ENCODE results near the gene ATP11B.

The ATP11B gene

DNA sequence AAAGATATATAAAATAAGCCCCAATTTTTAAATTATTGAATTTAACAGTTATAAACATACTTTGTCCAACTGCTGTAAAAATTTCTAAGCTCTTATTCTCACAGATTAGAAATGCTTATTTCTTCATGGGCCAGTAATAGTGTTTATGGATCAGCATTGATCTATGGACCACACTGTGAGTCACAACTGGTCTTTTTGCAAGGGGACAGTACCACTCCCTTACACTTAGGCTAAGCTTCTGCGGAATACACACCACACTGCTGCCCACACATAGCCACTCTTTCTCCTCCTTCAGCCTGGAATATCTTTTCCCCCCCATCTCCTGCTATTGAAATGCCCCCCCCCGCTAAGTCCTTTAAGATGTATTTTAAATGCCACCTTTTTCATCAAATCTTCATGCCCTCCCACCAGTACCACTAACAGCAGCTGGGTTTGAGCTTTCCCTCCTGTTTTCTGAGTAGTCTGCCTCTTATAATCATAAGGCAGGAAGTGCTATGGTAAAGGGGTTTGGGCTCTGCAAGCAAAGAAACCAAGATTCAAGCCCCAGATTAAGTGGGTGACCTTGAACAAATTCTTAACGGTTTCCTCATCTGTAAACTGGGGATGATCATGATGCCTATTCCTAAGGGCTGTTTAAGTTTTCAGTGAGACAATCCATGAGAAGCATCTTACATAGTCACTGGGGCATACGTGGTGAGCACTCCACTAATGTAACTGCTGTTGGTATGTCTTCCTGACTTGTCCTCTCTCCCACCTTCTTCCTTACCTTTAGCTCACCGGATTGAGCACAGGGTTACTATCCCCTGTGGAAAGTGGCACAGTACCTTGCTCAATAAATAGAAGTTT is 117.9 kb downstream of the ATP11B start:
- no peak for DNase-seq (ENCODE audit: low spot score)

DNA sequence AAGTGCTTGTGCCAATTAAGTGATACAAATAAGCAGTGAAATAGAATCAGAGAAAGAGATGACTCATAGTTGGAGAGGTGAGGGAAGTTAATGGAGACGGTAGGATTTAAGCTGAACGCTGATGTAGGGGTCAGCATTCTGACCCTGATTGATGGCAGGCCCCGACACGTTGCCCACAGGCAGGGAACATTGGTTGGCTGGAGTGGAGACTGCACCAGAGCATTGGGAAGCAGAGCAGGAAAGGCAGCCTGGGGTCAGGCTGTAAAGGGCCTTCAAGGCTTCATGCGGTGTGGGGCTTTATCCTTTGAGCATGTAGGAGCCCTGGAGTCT is 118.4 kb downstream of the ATP11B start:
- DNase-seq (ENCODE audit: low spot score) = no peak

GRCh38 chr3:182912474-182912873 is 119.2 kb downstream of the ATP11B start:
- peak; percentile 39 for DNase-seq (ENCODE audit: low spot score)

DNA sequence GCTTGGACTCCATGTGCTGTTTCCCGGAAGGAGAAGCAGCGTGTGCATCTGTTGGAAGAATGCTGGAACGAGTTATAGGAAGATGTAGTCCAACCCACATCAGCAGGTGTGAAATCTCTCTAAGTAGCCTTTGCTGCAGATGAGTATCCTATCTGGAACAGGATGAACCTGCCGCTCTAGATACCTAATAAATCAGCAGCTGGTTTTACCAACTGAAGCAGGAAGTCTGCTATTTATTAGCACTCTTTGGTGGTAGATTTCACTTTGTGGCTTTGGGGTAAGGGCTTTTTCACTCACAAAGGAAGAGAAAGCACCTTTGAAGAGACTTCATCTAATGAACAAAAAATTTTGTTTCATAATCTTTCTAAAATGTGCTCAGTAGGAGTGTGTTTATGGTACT is 120.6 kb downstream of the ATP11B start:
- DNase-seq (ENCODE audit: low spot score) = no peak

DNA sequence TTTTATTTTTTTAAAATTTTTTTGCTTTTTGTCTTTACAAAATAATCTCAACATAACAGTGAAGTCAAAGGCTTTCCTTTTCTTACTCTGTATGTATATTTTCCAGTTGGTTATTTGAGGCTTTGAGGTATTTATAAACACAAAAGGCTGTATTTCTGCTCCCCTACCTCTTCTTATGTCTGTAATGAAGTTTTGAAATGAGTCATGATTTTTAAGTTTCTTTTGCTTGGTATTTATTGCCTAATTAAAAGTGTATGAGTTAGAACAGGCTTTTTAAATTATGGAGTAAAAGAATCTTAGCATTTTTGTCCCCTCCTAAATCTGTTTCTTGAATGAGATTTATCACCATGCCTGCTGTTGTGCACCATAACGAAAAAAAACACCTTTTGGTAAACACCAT is 121.0 kb downstream of the ATP11B start:
- DNase-seq (ENCODE audit: low spot score) = no peak

DNA sequence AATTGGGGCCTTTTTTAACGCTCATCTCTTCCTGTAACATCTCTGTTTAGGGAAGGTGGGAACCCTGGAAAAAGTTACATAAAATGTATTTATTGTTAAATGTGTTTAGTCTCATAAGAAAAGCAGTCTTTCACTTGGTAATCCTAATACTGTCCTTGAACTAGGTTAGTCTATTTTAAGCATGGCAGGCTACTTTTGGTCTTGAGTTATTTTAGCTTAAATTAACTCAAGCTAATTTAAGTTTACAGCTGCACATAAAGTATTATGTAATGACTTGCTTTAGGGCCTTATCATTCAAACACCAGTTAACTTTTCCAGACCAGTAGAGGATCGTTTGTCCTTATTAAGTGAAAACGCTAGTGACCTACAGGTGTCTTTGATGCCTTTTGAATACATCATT is 123.8 kb downstream of the ATP11B start:
- DNase-seq (ENCODE audit: low spot score) = no peak

- no peak for DNase-seq (ENCODE audit: low spot score)
Measured at GRCh38 chr3:182919866-182920357, 126.6 kb downstream of the ATP11B start.

DNA sequence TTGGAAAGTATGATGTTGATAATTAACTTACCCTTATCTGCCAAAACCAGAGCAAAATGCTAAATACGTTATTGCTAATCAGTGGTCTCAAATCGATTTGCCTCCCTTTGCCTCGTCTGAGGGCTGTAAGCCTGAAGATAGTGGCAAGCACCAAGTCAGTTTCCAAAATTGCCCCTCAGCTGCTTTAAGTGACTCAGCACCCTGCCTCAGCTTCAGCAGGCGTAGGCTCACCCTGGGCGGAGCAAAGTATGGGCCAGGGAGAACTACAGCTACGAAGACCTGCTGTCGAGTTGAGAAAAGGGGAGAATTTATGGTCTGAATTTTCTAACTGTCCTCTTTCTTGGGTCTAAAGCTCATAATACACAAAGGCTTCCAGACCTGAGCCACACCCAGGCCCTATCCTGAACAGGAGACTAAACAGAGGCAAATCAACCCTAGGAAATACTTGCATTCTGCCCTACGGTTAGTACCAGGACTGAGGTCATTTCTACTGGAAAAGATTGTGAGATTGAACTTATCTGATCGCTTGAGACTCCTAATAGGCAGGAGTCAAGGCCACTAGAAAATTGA is 127.3 kb downstream of the ATP11B start:
- no peak for DNase-seq (ENCODE audit: low spot score)

DNA sequence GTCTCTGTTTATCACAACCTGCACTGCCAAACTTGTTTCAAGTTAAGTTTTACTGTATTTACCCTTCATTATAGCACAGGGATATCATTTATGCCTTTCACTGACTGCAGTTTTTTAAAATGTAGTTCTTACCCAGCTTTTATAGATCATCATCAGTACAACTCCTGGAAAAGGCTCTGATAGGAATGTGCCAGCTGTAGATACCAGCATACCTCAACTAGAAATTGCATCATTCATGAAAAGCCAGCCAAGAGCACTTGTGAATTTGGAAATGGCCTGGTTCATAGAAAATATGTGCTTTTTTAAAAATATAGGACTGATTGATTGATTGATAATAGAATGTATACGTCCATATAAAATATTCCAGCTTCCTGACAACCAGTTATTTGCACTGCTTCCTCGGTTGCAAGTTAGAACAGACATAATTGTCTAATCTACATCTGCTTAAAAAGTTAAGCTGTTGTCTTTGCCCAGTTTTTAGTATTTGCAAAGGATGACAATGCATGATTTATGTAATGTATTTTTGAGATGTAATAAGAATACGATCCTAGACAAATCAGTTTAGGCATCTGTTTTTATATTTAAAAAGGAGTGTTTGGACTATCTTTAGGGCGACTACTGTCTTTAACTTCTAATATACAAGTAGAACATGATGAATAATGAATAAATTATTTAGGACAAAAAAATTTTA is 128.5 kb downstream of the ATP11B start:
- no peak for DNase-seq (ENCODE audit: low spot score)

DNA sequence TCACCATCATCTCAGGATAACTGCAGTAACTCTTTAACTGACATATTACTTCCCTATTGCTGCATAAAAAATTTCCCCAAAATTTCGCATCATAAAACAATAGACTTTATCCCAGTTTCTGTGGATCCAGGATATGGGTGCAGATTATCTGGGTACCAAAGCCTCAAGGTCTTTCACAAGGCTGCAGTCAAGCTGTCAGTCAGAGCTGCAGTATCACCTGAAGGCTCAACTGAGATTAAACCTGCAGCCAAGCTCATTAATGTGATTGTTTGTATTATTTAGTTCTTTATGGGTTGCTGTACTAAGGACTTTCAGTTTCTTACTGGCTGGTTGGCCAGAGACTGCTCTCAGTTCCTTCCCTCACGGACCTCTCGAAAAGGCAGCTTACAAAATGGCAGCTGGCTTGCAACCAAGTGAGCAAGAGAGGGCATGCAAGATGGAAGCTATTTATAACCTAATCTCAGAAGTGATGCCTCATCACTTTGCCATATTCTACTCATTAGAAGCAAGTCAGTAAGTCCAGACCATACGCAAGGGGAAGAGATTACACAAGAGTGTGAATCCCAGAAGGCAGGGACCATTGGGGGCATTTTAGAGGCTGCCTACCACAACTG is 132.1 kb downstream of the ATP11B start:
- DNase-seq (ENCODE audit: low spot score) = no peak

DNA sequence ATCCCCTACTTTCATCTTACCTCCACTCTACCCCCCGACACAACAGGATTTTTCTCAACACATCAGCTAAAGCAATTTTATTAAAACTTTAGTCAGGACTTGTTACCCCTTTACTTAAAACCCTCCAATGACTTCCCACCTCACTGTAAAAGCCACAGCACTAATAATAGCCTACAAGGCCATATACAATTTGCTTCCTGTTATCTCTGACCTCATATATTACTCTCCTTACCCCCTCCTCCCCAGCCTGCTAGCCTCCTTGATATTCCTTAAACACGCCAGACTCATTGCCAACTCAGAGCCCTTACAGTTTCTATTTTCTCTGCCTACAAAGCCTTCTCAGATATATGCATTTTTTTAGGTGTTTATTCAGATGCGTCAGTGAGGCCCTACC is 132.6 kb downstream of the ATP11B start:
- no peak for DNase-seq (ENCODE audit: low spot score)

- no peak for DNase-seq (ENCODE audit: low spot score)
Measured at GRCh38 chr3:182935803-182936202, 142.5 kb downstream of the ATP11B start.

DNA sequence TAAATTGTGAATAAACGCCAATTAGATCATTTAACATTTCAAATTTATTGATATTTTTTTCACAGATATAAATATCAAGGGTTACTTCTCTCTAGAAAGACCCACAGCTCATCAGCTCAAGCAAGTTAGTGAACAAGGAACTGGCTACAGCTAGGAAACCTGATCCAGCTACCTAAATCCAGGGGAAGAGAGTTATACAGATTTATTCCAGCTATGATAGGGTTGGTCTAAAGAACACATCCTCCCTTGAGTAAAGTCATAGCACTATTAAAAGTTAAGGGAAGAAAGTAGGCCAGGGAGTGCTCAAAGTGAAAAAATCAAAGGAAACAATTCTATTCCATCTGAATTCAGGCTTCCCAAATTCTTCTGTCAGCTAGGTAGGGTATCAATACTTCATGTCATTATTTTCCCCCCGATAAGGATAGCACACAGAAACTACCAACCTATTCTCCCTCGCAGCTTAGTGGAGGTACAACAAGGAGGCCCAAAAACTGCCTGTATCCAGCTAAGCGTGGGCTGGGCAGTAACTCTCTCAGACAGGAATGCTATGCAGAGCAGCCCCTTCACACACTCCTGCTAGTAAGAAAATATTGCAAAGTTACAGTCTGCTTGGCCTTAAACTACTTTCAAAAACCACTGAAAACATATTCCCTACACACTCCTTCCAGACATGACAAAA is 143.1 kb downstream of the ATP11B start:
- DNase-seq (ENCODE audit: low spot score) = no peak

DNA sequence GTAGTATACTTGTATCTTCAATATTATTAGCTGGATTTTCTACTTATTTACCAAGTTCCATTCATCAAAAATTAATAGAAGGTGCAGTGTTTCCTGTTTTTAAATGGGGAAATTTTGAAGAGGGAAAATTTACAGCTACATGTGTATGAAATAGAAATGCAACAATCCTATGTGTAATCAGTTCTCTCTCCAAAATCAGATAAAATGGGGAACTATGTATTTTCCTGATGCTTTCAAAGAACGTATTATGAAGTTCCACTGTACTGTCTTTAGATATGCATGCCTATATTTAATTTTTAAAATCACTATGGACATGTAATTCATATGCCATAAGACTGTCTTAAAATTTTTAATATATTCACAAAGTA is 143.6 kb downstream of the ATP11B start:
- DNase-seq (ENCODE audit: low spot score) = no peak

GRCh38 chr3:182937293-182938051 is 144.2 kb downstream of the ATP11B start:
- DNase-seq (ENCODE audit: low spot score) = no peak

DNA sequence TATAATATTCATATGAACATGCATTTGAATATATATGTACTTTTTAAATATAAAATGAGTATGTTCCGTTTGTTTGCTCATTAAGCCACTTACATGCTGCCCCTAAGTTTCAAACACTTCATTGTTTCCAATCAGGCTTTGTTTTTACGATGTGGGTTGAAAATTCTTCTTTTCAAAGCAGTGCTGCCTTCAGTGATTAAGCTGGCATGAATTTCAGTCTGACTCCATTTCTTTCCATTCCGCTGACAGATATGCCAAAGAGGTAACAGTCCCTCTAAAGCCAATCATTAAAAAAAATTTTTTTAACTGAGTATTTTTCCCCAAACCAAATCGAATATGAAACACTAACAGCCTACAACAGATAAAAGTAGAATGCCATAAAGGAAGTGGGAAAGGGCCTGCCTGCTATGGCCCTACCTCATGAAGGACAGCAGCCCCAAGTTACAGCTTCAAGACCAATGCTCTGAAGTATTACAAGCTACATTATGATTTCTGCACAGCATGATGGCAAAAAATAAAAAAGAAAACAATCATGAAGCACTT is 147.0 kb downstream of the ATP11B start:
- DNase-seq (ENCODE audit: low spot score) = no peak

GRCh38 chr3:182941719-182942118 is 148.4 kb downstream of the ATP11B start:
- DNase-seq (ENCODE audit: low spot score) = no peak

DNA sequence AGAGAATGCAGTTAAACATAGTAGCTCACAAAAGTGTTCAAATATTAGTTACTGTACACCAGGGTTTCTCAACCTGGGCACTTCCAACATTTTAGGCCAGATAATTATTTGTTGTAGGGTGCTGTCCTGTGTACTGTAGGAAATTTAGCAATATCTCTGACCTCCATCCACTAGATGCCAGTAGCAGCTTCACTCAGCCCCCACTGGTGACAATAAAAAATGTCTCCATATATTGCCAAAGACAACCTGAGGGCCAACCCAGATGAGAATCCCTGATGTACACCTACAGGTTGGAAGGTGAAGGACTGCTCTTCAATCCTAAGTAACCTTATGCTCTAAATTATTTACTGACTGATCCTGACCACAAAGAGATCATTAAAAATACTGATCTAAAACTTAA is 154.6 kb downstream of the ATP11B start:
- no peak for DNase-seq (ENCODE audit: low spot score)

DNA sequence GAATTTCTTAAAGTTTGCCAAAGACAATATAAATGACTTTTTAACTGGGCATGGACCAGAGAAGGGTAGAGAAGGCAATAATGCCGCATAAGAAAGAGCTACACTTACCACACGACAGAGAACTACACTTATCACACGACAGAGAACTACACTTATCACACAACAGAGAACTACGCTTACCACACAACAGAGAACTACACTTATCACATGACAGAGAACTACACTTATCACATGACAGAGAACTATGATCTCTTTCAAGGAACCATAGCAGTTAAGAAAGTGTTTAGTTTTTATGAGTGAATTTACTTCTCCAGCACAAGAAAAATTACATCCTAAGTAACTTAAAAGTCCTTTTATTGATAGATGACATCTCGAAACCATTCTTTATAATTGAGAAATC is 155.0 kb downstream of the ATP11B start:
- DNase-seq (ENCODE audit: low spot score) = no peak

DNA sequence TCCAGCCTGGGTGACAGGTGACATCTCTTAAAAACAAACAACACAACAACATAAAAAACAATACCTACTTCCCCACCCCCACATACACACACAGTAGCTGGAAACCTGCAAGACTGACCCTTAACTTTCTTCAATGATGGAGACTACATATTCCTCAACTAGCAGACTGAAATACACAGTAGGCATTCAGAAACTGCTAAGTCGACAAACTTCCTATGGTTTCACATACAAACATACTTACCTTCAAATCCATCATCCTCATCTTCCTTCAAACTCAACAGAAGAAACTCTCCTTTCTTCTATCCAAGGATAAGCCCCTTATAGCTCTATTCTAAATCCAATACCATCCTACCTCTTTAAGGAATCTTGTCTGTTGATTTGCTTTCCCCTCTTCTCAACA is 156.4 kb downstream of the ATP11B start:
- DNase-seq (ENCODE audit: low spot score) = no peak

DNA sequence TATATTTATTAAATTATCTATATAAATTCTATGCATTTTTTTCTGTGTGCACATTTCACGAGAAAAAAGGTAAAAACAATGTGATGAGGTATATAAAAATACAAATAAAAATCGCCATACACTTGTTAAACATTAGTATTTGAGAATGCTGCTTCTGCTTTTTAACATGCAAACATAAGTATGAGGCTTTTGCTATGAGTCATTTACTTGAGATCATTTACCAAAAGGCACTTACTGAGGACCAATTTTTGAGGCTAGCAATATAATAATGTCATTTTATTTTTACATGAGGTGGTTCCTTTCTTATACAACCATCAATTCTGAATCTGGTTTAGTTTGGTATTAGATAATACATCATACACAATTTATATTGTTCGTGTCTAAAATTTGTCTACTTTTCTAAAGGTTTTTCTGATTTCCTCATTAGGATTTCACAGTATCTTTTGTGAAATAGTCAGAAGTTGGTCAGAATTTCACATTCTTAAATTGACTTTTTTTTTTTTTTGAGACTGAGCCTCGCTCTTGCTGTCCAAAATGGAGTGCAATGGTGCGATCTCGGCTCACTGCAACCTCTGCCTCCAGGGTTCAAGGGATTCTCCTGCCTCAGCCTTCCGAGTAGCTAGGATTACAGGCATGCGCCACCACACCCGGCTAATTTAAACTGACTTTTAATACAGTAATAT is 161.4 kb downstream of the ATP11B start:
- DNase-seq (ENCODE audit: low spot score) = no peak
